Measurements from ENCODE around the gene TET3.

DNA sequence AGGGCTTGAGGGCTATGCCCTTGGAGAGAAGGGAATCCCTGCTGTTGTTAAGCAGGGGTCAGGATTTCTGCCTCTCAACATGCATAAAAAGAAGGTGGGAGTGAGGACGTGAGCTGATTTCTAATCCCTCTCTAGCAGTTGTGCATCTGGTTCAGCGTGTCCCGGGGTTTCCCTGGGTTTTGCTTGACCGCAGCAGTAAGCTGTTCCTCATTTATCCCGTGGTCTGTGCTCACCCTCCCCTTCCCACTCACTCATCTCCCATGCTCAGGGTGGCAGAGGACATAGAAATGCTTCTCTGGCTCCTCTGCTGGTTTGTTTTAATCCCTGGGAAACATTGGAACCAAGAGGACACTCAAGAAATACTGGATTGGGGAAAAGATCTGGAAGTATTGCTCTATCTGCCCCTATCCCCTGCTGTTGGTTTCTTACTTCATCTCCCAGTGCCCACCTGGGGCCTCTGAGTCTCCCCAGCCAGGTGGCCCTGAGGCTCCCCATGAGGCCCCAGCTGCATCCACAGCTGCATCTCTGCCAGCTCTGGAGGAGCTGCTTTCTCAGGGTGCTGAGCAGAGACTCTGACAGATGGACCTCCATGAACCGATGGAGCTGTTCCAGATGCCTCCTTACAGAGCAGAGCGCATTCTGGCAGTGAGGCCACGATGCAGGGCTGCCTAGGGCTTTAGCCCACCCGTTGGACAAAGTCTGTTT lies 36.1 kb downstream of the TET3 start:
- TF ChIP-seq, protein P1, sequence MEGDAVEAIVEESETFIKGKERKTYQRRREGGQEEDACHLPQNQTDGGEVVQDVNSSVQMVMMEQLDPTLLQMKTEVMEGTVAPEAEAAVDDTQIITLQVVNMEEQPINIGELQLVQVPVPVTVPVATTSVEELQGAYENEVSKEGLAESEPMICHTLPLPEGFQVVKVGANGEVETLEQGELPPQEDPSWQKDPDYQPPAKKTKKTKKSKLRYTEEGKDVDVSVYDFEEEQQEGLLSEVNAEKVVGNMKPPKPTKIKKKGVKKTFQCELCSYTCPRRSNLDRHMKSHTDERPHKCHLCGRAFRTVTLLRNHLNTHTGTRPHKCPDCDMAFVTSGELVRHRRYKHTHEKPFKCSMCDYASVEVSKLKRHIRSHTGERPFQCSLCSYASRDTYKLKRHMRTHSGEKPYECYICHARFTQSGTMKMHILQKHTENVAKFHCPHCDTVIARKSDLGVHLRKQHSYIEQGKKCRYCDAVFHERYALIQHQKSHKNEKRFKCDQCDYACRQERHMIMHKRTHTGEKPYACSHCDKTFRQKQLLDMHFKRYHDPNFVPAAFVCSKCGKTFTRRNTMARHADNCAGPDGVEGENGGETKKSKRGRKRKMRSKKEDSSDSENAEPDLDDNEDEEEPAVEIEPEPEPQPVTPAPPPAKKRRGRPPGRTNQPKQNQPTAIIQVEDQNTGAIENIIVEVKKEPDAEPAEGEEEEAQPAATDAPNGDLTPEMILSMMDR (IDR thresholded peaks at IDR 0.05) = no peak
- TF ChIP-seq POLR2A (IDR thresholded peaks at IDR 0.05) = no peak

All from tibial nerve (tissue), 3 donors.